Panc1 (cell line): ENCODE measurements around the gene PTGES. TPM values are rescaled to one million over a fixed set of nuclear protein-coding genes. Genes with fewer than 3 reads are reported as not detected.

ENCODE experiments used
- ATAC-seq: fragments of 200-7000 bp; cut with Tn5 transposase; 2 replicates; pipeline ENCODE4 v1.9.1; 2020; ENCODE audit warnings: mild to moderate bottlenecking, moderate library complexity
- BruUV-seq: library from RNA; stranded (reverse); fragments of 400-500 nt; replicated peaks from 2 replicates; lab custom pipeline; 2021; lab: Mats Ljungman, UMichigan
- CTCF ChIA-PET: fragments of 300-600 bp; sonication (Branson Sonifier 250); formaldehyde crosslinking; loops from one replicate; lab custom pipeline; 2022; ENCODE audit warnings: antibody characterized with exemption; lab: Charles Lee
- POLR2A ChIA-PET: fragments of 300-600 bp; sonication (Branson Sonifier 250); formaldehyde crosslinking; loops from one replicate; lab custom pipeline; 2022; ENCODE audit warnings: antibody characterized with exemption; lab: Charles Lee
- DNase-seq: peaks from one replicate; pipeline ENCODE4 v3.0.0-alpha.2; 2010; ENCODE audit warnings: low read depth, low spot score
- H3K27ac ChIP-seq: 2 replicates; pipeline ENCODE4 v1.5.1; 2011; ENCODE audit warnings: mild to moderate bottlenecking, low read length, inconsistent platforms
- H3K27me3 ChIP-seq: fragments of 200-500 bp; sonication (Bioruptor generic); 2 replicates; pipeline ENCODE4 v1.6.0; 2014; ENCODE audit warnings: low read length, inconsistent platforms; ENCODE audit not compliant: control insufficient read depth, insufficient read depth
- H3K36me3 ChIP-seq: fragments of 200-500 bp; sonication (Bioruptor generic); 2 replicates; pipeline ENCODE4 v1.5.1; 2014; ENCODE audit warnings: inconsistent platforms, mild to moderate bottlenecking, low read length, moderate library complexity; ENCODE audit not compliant: control insufficient read depth, insufficient read depth
- H3K4me1 ChIP-seq: 2 replicates; pipeline ENCODE4 v1.5.1; 2011; ENCODE audit warnings: inconsistent platforms, mild to moderate bottlenecking, low read length, moderate library complexity; ENCODE audit not compliant: control insufficient read depth, insufficient read depth
- H3K4me3 ChIP-seq, 2 experiments: 2 replicates each; pipeline ENCODE4 v1.5.1; 2011 to 2012; ENCODE audit warnings: low read depth in 2 of 2, low read length in 2 of 2, mild to moderate bottlenecking in 2 of 2, inconsistent platforms in 1 of 2, moderate library complexity in 1 of 2
- H3K9me3 ChIP-seq: fragments of 200-500 bp; sonication (Bioruptor generic); 2 replicates; pipeline ENCODE4 v1.5.1; 2014; ENCODE audit warnings: low read depth, mild to moderate bottlenecking, inconsistent platforms, low read length, moderate library complexity; ENCODE audit not compliant: control insufficient read depth, insufficient read depth
- POLR2AphosphoS5 ChIP-seq: IDR thresholded peaks from 2 replicates; pipeline ENCODE4 v1.6.1; 2012; ENCODE audit warnings: mild to moderate bottlenecking, low read depth, low read length, moderate library complexity
- SIN3A ChIP-seq: IDR thresholded peaks from 2 replicates; pipeline ENCODE4 v1.6.1; 2012; ENCODE audit warnings: low read depth, mild to moderate bottlenecking, low read length, moderate library complexity, borderline replicate concordance; ENCODE audit not compliant: insufficient read depth
- TCF7L2 ChIP-seq: IDR thresholded peaks from 2 replicates; pipeline ENCODE4 v1.6.1; 2011; ENCODE audit warnings: mild to moderate bottlenecking, low read depth, low read length, inconsistent platforms
- in situ Hi-C: cut with HindIII; loops from 2 replicates; pipeline ENCODE4 v1.10.0; 2016; ENCODE audit warnings: low sequenced_read_pairs, low pct_unique_long_range_greater_than_20kb
- intact Hi-C: fragments of 100-400 bp; cut with micrococcal nuclease; formaldehyde crosslinking; loops from one replicate; pipeline ENCODE4 v1.10.0; 2022; ENCODE audit not compliant: unreplicated experiment
- total RNA-seq: library from RNA; stranded (reverse); gene quantifications from one replicate; pipeline ENCODE4 v1.2.1, GENCODE V29; 2021; ENCODE audit not compliant: unreplicated experiment
- TF ChIP-seq, protein P1 (sequence below): fragments of 450-650 bp; IDR thresholded peaks from 2 replicates; pipeline ENCODE4 v1.5.1; 2017; ENCODE audit warnings: mild to moderate bottlenecking
- TF ChIP-seq, protein P2 (sequence below), 2 experiments: IDR thresholded peaks; 2 replicates each; pipeline ENCODE4 v1.6.1; 2011 to 2012; ENCODE audit warnings: low read depth in 2 of 2, control low read depth in 1 of 2, low read length in 1 of 2, mild to moderate bottlenecking in 1 of 2, moderate library complexity in 1 of 2; ENCODE audit not compliant: insufficient read depth in 1 of 2

PTGES gene
- total RNA-seq, 1 experiment from 2014 or later: 1.1 TPM

DNA sequence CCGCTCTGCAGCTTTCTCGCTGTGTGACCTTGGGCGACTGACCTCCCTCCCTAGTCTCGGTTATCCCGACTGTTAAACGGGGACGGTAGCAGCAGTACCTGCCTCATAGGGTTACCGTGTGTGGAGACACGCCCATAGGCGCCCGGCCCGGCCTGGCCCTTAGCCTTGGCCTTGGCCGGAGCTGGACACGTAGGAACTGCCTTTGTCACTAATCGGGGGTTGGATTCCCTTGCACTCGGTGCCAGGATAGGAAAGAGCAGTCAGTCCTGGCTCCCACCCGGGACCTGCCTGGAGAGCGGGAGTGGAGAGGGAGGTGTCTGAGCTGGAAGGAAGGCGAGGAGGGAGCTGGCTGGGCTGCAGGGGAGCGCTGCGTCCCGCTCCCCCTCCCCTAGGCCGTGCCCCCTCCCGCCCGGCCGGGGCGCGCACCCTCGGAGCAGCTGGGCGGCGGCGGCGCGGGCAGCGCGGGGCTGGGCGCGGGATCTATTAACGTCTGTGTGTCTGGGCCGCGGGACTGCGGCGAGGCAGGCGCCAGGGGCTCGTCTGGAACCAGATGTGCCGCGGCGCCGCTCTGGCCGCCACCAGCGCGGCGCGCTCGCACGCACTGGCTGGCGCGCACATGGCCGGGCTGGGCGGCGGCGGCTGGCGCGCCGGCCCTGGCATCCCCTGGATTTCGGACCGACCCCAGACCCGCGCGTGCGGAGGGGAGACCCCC, 55.7 kb downstream of the PTGES start:
- ChIA-PET CTCF (no interaction called here), POLR2A (no interaction called here)
- ATAC-seq (peak; percentile 84), DNase-seq (no peak)
- no peaks in the 10 kb centered on the region for H3K36me3 ChIP-seq
- no peak overlapping the region for H3K27ac ChIP-seq
- in situ Hi-C loops (no loop called here), intact Hi-C loops (no loop called here)
- H3K4me1 ChIP-seq: no peaks in the 10 kb centered on the region
- BruUV-seq: no TSS peak
- TF ChIP-seq, protein P1, sequence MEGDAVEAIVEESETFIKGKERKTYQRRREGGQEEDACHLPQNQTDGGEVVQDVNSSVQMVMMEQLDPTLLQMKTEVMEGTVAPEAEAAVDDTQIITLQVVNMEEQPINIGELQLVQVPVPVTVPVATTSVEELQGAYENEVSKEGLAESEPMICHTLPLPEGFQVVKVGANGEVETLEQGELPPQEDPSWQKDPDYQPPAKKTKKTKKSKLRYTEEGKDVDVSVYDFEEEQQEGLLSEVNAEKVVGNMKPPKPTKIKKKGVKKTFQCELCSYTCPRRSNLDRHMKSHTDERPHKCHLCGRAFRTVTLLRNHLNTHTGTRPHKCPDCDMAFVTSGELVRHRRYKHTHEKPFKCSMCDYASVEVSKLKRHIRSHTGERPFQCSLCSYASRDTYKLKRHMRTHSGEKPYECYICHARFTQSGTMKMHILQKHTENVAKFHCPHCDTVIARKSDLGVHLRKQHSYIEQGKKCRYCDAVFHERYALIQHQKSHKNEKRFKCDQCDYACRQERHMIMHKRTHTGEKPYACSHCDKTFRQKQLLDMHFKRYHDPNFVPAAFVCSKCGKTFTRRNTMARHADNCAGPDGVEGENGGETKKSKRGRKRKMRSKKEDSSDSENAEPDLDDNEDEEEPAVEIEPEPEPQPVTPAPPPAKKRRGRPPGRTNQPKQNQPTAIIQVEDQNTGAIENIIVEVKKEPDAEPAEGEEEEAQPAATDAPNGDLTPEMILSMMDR: no peak
- peak overlapping the region; percentile 33 to 49 for H3K4me3 ChIP-seq
- H3K9me3 ChIP-seq: no peaks in the 10 kb centered on the region
- H3K27me3 ChIP-seq: no peaks in the 10 kb centered on the region

DNA sequence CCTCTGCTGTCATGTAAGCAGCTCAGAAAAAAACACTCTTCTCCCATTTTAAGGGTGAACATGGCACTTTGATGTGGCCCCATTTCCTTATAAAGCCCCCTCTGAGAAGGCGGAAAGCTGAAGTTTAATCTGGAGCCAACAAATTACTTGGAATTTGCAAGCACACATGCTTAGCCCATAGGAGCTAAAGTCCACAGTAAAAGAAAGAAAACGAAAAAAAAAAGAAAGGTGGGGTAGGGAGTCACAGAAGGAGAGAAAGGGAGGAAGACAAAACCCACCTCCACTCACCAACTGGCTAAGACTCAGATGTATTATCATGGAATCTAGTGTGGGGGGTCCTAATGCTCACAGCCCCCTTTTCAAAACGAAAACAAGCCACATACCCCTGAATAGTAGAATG, 57.0 kb downstream of the PTGES start:
- in situ Hi-C loops: no loop called here
- CTCF ChIA-PET: interaction anchor here (0.6 kb wide), 1 partner anchor 48 kb away, joined by 3 read pairs; no protein-coding TSS in a partner anchor
- POLR2A ChIA-PET: no interaction called here
- no peaks in the 10 kb centered on the region for H3K4me1 ChIP-seq
- TF ChIP-seq, protein P2, sequence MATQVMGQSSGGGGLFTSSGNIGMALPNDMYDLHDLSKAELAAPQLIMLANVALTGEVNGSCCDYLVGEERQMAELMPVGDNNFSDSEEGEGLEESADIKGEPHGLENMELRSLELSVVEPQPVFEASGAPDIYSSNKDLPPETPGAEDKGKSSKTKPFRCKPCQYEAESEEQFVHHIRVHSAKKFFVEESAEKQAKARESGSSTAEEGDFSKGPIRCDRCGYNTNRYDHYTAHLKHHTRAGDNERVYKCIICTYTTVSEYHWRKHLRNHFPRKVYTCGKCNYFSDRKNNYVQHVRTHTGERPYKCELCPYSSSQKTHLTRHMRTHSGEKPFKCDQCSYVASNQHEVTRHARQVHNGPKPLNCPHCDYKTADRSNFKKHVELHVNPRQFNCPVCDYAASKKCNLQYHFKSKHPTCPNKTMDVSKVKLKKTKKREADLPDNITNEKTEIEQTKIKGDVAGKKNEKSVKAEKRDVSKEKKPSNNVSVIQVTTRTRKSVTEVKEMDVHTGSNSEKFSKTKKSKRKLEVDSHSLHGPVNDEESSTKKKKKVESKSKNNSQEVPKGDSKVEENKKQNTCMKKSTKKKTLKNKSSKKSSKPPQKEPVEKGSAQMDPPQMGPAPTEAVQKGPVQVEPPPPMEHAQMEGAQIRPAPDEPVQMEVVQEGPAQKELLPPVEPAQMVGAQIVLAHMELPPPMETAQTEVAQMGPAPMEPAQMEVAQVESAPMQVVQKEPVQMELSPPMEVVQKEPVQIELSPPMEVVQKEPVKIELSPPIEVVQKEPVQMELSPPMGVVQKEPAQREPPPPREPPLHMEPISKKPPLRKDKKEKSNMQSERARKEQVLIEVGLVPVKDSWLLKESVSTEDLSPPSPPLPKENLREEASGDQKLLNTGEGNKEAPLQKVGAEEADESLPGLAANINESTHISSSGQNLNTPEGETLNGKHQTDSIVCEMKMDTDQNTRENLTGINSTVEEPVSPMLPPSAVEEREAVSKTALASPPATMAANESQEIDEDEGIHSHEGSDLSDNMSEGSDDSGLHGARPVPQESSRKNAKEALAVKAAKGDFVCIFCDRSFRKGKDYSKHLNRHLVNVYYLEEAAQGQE (IDR thresholded peaks at IDR 0.05; ENCODE audit: insufficient read depth in 1 of 2, low read depth in 2 of 2, low read length in 1 of 2): no peak
- TF ChIP-seq TCF7L2 (no peak), POLR2AphosphoS5 (no peak), SIN3A (no peak)
- TF ChIP-seq, protein P1: no peak
- no peaks in the 10 kb centered on the region for H3K9me3 ChIP-seq
- H3K4me3 ChIP-seq: no peak overlapping the region
- ATAC-seq (no peak), DNase-seq (no peak)
- BruUV-seq: no TSS peak
- intact Hi-C loops: no loop called here
- no peaks in the 10 kb centered on the region for H3K36me3 ChIP-seq
- H3K27me3 ChIP-seq: no peaks in the 10 kb centered on the region
- no peak overlapping the region for H3K27ac ChIP-seq
